ENCODE data around the gene TENT4B. TPM values are rescaled to one million over a fixed set of nuclear protein-coding genes. Genes with fewer than 3 reads are reported as not detected.

Gene TENT4B
- total and polyA plus RNA-seq, 2 experiments from 2014 or later: 6.2 to 15.0 TPM

- H3K27ac ChIP-seq: no peak overlapping the region
Observed at GRCh38 chr16:50247906-50248608, 95.0 kb downstream of the TENT4B start.

GRCh38 chr16:50248845-50249244, 95.7 kb downstream of the TENT4B start:
- Histone ChIP-seq H3K27me3 (peaks cover 6% of the 10 kb centered on the region), H3K4me3 (no peak overlapping the region), H3K4me1 (ENCODE audit: low read depth) (peaks cover 5% of the 10 kb centered on the region), H3K36me3 (no peaks in the 10 kb centered on the region), H3K9me3 (ENCODE audit: low read depth) (no peaks in the 10 kb centered on the region), H3K27ac (no peak overlapping the region)
- DNase-seq (ENCODE audit: low read depth in 1 of 2, low spot score in 1 of 2): no peak
- TF ChIP-seq CTCF (IDR thresholded peaks at IDR 0.05; ENCODE audit: low read depth, low read length): no peak

More at GRCh38 chr16:50247906-50248608, 95.0 kb downstream of the TENT4B start:
- no peak overlapping the region for H3K4me3 ChIP-seq
- no peaks in the 10 kb centered on the region for H3K9me3 ChIP-seq (ENCODE audit: low read depth)
- no peak for TF ChIP-seq CTCF (IDR thresholded peaks at IDR 0.05; ENCODE audit: low read depth, low read length)
- peaks cover 5% of the 10 kb centered on the region for H3K4me1 ChIP-seq (ENCODE audit: low read depth)
- peaks cover 6% of the 10 kb centered on the region for H3K27me3 ChIP-seq
- no peak for DNase-seq (ENCODE audit: low read depth in 1 of 2, low spot score in 1 of 2)
- H3K36me3 ChIP-seq: no peaks in the 10 kb centered on the region

GRCh38 chr16:50251375-50252081, 98.4 kb downstream of the TENT4B start:
- peak in 1 of 2 donors; percentile 85 for DNase-seq (ENCODE audit: low read depth in 1 of 2, low spot score in 1 of 2)

GRCh38 chr16:50252082-50252611, 99.0 kb downstream of the TENT4B start:
- DNase-seq (ENCODE audit: low read depth in 1 of 2, low spot score in 1 of 2): no peak
- H3K9me3 ChIP-seq (ENCODE audit: low read depth): no peaks in the 10 kb centered on the region
- no peak overlapping the region for H3K27ac ChIP-seq
- H3K36me3 ChIP-seq: no peaks in the 10 kb centered on the region
- no peaks in the 10 kb centered on the region for H3K4me1 ChIP-seq (ENCODE audit: low read depth)
- H3K27me3 ChIP-seq: no peaks in the 10 kb centered on the region
- H3K4me3 ChIP-seq: no peak overlapping the region
- no peak for TF ChIP-seq CTCF (IDR thresholded peaks at IDR 0.05; ENCODE audit: low read depth, low read length)

More at GRCh38 chr16:50251375-50252081, 98.4 kb downstream of the TENT4B start:
- Histone ChIP-seq H3K27me3 (no peaks in the 10 kb centered on the region), H3K27ac (no peak overlapping the region), H3K4me3 (no peak overlapping the region), H3K36me3 (no peaks in the 10 kb centered on the region), H3K9me3 (ENCODE audit: low read depth) (no peaks in the 10 kb centered on the region), H3K4me1 (ENCODE audit: low read depth) (no peaks in the 10 kb centered on the region)
- TF ChIP-seq CTCF (IDR thresholded peaks at IDR 0.05; ENCODE audit: low read depth, low read length): no peak

- no peak overlapping the region for H3K4me3 ChIP-seq
- H3K4me1 ChIP-seq (ENCODE audit: low read depth): no peaks in the 10 kb centered on the region
- no peak for DNase-seq (ENCODE audit: low read depth in 1 of 2, low spot score in 1 of 2)
- H3K27ac ChIP-seq: no peak overlapping the region
- no peaks in the 10 kb centered on the region for H3K9me3 ChIP-seq (ENCODE audit: low read depth)
- no peaks in the 10 kb centered on the region for H3K27me3 ChIP-seq
- H3K36me3 ChIP-seq: no peaks in the 10 kb centered on the region
- TF ChIP-seq CTCF (IDR thresholded peaks at IDR 0.05; ENCODE audit: low read depth, low read length): no peak
Observed at GRCh38 chr16:50252874-50253513, 99.9 kb downstream of the TENT4B start.
